ENCODE measurements around the gene ANKFN1.

DNA sequence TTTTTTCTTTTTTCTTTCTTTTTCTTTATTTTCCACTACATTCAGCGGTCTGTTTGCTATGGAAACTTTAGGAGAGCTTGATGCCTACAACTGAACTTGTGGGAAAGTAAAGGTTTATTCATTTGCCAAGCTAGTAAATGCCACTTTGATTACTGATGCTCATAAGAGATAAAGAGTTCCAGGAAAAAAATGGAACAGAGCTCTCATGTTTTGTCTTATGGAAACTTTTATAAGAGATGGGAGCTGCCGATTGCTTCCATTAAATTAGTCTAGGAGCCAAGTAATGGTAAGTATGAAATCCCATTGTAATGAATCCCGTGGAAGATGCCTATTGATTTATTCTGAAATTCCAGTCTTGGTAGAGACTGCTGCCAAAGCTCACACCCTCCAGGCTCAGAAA, 7.1 kb downstream of the ANKFN1 start:
- TF ChIP-seq, protein P1, sequence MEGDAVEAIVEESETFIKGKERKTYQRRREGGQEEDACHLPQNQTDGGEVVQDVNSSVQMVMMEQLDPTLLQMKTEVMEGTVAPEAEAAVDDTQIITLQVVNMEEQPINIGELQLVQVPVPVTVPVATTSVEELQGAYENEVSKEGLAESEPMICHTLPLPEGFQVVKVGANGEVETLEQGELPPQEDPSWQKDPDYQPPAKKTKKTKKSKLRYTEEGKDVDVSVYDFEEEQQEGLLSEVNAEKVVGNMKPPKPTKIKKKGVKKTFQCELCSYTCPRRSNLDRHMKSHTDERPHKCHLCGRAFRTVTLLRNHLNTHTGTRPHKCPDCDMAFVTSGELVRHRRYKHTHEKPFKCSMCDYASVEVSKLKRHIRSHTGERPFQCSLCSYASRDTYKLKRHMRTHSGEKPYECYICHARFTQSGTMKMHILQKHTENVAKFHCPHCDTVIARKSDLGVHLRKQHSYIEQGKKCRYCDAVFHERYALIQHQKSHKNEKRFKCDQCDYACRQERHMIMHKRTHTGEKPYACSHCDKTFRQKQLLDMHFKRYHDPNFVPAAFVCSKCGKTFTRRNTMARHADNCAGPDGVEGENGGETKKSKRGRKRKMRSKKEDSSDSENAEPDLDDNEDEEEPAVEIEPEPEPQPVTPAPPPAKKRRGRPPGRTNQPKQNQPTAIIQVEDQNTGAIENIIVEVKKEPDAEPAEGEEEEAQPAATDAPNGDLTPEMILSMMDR (IDR thresholded peaks at IDR 0.05; ENCODE audit: insufficient read depth, low read depth, low read length): no peak
- TF ChIP-seq EZH2 (IDR thresholded peaks at IDR 0.05; ENCODE audit: insufficient read depth, low read length): no peak
